H9 (cell line): ENCODE measurements around the gene CFAP410. TPM values are rescaled to one million over a fixed set of nuclear protein-coding genes. Genes with fewer than 3 reads are reported as not detected.

Source experiments
- DNase-seq: peaks from one replicate; pipeline ENCODE4 v3.0.0-alpha.2; 2017
- H2AFZ ChIP-seq: one replicate; pipeline ENCODE4 v1.6.1; 2013; ENCODE audit warnings: mild to moderate bottlenecking, low read length, control low read depth, moderate library complexity
- H2AK5ac ChIP-seq: 2 replicates; pipeline ENCODE4 v1.6.1; 2013; ENCODE audit warnings: low read length, control low read depth, mixed read lengths; ENCODE audit not compliant: insufficient read length
- H2BK120ac ChIP-seq: one replicate; pipeline ENCODE4 v1.6.1; 2013; ENCODE audit warnings: low read depth, mild to moderate bottlenecking, low read length, control low read depth, inconsistent platforms; ENCODE audit not compliant: poor library complexity, severe bottlenecking
- H2BK12ac ChIP-seq: 2 replicates; pipeline ENCODE4 v1.6.1; 2013; ENCODE audit warnings: low read length, control low read depth, mixed read lengths, low read depth; ENCODE audit not compliant: insufficient read length
- H2BK15ac ChIP-seq: 2 replicates; pipeline ENCODE4 v1.6.1; 2013; ENCODE audit warnings: low read depth, low read length, control low read depth
- H2BK20ac ChIP-seq: one replicate; pipeline ENCODE4 v1.6.1; 2013; ENCODE audit warnings: low read depth, mild to moderate bottlenecking, low read length, control low read depth, inconsistent platforms; ENCODE audit not compliant: poor library complexity, severe bottlenecking
- H2BK5ac ChIP-seq: 2 replicates; pipeline ENCODE4 v1.6.1; 2013; ENCODE audit warnings: low read length, control low read depth, mixed read lengths; ENCODE audit not compliant: insufficient read length
- H3K14ac ChIP-seq: 2 replicates; pipeline ENCODE4 v1.6.1; 2013; ENCODE audit warnings: low read length, control low read depth; ENCODE audit not compliant: insufficient read depth
- H3K18ac ChIP-seq: 2 replicates; pipeline ENCODE4 v1.6.1; 2013; ENCODE audit warnings: low read depth, mild to moderate bottlenecking, mixed read lengths, low read length, control low read depth; ENCODE audit not compliant: insufficient read length
- H3K23ac ChIP-seq: 2 replicates; pipeline ENCODE4 v1.6.1; 2013; ENCODE audit warnings: low read length, control low read depth, mixed read lengths, low read depth; ENCODE audit not compliant: insufficient read length
- H3K23me2 ChIP-seq: 2 replicates; pipeline ENCODE4 v1.6.1; 2013; ENCODE audit warnings: low read depth, mild to moderate bottlenecking, mixed read lengths, low read length, control low read depth; ENCODE audit not compliant: insufficient read length, poor library complexity, severe bottlenecking
- H3K27ac ChIP-seq: 2 replicates; pipeline ENCODE4 v1.5.1; 2013; ENCODE audit warnings: low read length, control low read depth, mixed read lengths, low read depth; ENCODE audit not compliant: insufficient read length
- H3K27me3 ChIP-seq: 2 replicates; pipeline ENCODE4 v1.6.1; 2013; ENCODE audit warnings: low read length, control low read depth, inconsistent platforms; ENCODE audit not compliant: insufficient read depth
- H3K4ac ChIP-seq: 2 replicates; pipeline ENCODE4 v1.6.1; 2013; ENCODE audit warnings: low read depth, mild to moderate bottlenecking, control low read depth, inconsistent platforms, low read length, moderate library complexity
- H3K4me1 ChIP-seq: 2 replicates; pipeline ENCODE4 v1.6.1; 2013; ENCODE audit warnings: low read length, control low read depth, inconsistent platforms; ENCODE audit not compliant: insufficient read depth
- H3K4me2 ChIP-seq: 2 replicates; pipeline ENCODE4 v1.6.1; 2013; ENCODE audit warnings: low read length, control low read depth, mixed read lengths; ENCODE audit not compliant: insufficient read length, insufficient read depth
- H3K56ac ChIP-seq: 2 replicates; pipeline ENCODE4 v1.6.1; 2013; ENCODE audit warnings: low read depth, mild to moderate bottlenecking, mixed read lengths, low read length, control low read depth; ENCODE audit not compliant: insufficient read length
- H3K79me1 ChIP-seq: 2 replicates; pipeline ENCODE4 v1.6.1; 2013; ENCODE audit warnings: low read depth, mild to moderate bottlenecking, moderate library complexity, low read length, control low read depth, inconsistent platforms; ENCODE audit not compliant: insufficient read depth, poor library complexity, severe bottlenecking
- H3K79me2 ChIP-seq: 2 replicates; pipeline ENCODE4 v1.6.1; 2013; ENCODE audit warnings: low read length, control low read depth, inconsistent platforms; ENCODE audit not compliant: insufficient read depth
- H3K9ac ChIP-seq: 2 replicates; pipeline ENCODE4 v1.6.1; 2013; ENCODE audit warnings: low read length, control low read depth, mixed read lengths; ENCODE audit not compliant: insufficient read length; ENCODE audit errors: extremely low read depth
- H3K9me3 ChIP-seq: one replicate; pipeline ENCODE4 v1.6.1; 2013; ENCODE audit warnings: low read depth, low read length, inconsistent platforms; ENCODE audit not compliant: control insufficient read depth
- H3T11ph ChIP-seq: one replicate; pipeline ENCODE4 v1.6.1; 2013; ENCODE audit warnings: mild to moderate bottlenecking, low read length, control low read depth, inconsistent platforms
- H4K20me1 ChIP-seq: one replicate; pipeline ENCODE4 v1.6.1; 2013; ENCODE audit not compliant: control insufficient read depth, insufficient read length, insufficient read depth
- H4K5ac ChIP-seq: 2 replicates; pipeline ENCODE4 v1.6.1; 2013; ENCODE audit warnings: low read depth, mild to moderate bottlenecking, mixed read lengths, low read length, control low read depth; ENCODE audit not compliant: insufficient read length
- H4K8ac ChIP-seq: replicated peaks from 2 replicates; pipeline ENCODE4 v1.6.1; 2013; ENCODE audit warnings: low read length, control low read depth, mixed read lengths, low read depth; ENCODE audit not compliant: insufficient read length
- H4K91ac ChIP-seq: 2 replicates; pipeline ENCODE4 v1.6.1; 2013; ENCODE audit warnings: low read depth, mild to moderate bottlenecking, moderate library complexity, mixed read lengths, low read length, control low read depth; ENCODE audit not compliant: insufficient read length
- H3K27ac Mint-ChIP-seq, 3 experiments: 2 replicates in 2 of 3; 3 replicates in 1 of 3; pipeline ENCODE4 v1.8.0; 2020 to 2021; ENCODE audit warnings: mixed read lengths in 3 of 3, mild to moderate bottlenecking in 1 of 3, moderate library complexity in 1 of 3
- H3K27me3 Mint-ChIP-seq: 2 replicates; pipeline ENCODE4 v1.8.0; 2021; ENCODE audit warnings: low read depth, mild to moderate bottlenecking, moderate library complexity, mixed read lengths
- H3K36me3 Mint-ChIP-seq, 3 experiments: 2 replicates in 2 of 3; 3 replicates in 1 of 3; pipeline ENCODE4 v1.8.0; 2020 to 2021; ENCODE audit warnings: low read depth in 3 of 3, mixed read lengths in 3 of 3; ENCODE audit not compliant: insufficient read depth in 1 of 3
- H3K4me1 Mint-ChIP-seq, 2 experiments: 2 replicates each; pipeline ENCODE4 v1.8.0; 2020; ENCODE audit warnings: mixed read lengths in 2 of 2
- H3K4me3 Mint-ChIP-seq, 2 experiments: 2 replicates in 1 of 2; 3 replicates in 1 of 2; pipeline ENCODE4 v1.8.0; 2020 to 2021; ENCODE audit warnings: mild to moderate bottlenecking in 2 of 2, mixed read lengths in 2 of 2, moderate library complexity in 1 of 2
- H3K9me3 Mint-ChIP-seq, 2 experiments: 2 replicates in 1 of 2; 3 replicates in 1 of 2; pipeline ENCODE4 v1.8.0; 2020; ENCODE audit warnings: mild to moderate bottlenecking in 2 of 2, mixed read lengths in 2 of 2, moderate library complexity in 1 of 2
- WGBS: extraction: QIAGEN DNeasy Blood & Tissue Kit; methylation state at CpG from one replicate; pipeline ENCODE4 v1.1.7; 2013; ENCODE audit warnings: missing lambda C conversion rate, low lambda C conversion rate, mixed read lengths; ENCODE audit not compliant: insufficient read length; ENCODE audit errors: extremely low coverage; 5-methylcytosine and 5-hydroxymethylcytosine counted together
- total RNA-seq: library from RNA; stranded (reverse); gene quantifications from 2 replicates; pipeline ENCODE4 v1.2.1, GENCODE V29; 2021
- TF ChIP-seq, protein P1 (sequence below): fragments of 200-600 bp; sonication (generic); conservative IDR thresholded peaks from 3 replicates; pipeline ENCODE4 v1.8.0; 2021; ENCODE audit warnings: antibody characterized with exemption, mild to moderate bottlenecking

CFAP410 gene
- total RNA-seq, 1 experiment from 2014 or later = 17.0 TPM

DNA sequence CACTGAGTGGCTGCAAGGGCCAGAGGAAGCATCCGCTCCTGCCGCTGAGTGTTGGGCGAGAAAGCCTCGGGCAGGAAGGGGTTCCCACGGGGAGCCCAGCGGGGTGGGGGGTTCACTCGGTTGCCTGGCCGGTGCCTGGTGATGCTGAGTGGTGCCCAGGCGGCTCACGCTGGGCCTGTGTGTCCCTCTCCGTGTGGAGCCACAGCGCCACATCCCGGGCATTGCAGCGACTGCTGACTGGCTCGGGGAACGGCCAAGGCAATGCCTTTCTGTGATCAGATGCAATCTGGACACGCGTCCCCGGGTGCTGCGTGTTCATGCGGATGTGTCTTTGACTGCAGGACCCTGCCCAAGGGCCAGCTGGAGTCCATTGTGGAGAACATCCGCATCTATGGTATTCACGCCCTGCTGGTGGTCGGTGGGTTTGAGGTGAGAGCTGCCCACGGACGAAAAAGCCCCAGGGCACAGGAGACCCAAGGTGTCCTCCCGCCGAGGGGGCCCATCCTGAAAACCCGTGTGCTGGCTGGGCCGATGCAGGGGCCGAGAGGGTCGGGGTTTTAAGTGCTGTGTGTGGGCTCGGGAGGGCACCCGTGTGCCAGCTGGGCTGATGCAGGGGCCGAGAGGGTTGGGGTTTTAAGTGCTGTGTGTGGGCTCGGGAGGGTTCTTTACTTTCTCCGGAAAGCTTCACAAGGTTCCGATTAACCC is 16.4 kb downstream of the CFAP410 start:
- Histone ChIP-seq H2BK20ac (no peak overlapping the region), H3T11ph (no peak overlapping the region), H3K9me3 (no peaks in the 10 kb centered on the region), H2AFZ (no peak overlapping the region), H3K23me2 (no peaks in the 10 kb centered on the region), H3K79me2 (no peaks in the 10 kb centered on the region), H3K27me3 (no peaks in the 10 kb centered on the region), H3K23ac (no peak overlapping the region), H2BK15ac (no peak overlapping the region), H3K14ac (no peak overlapping the region), H3K56ac (no peak overlapping the region), H3K4me2 (no peak overlapping the region), H2BK12ac (no peak overlapping the region), H4K5ac (no peak overlapping the region), H2BK5ac (no peak overlapping the region), H3K27ac (no peak overlapping the region), H4K91ac (no peak overlapping the region), H2AK5ac (no peak overlapping the region), H3K9ac (no peak overlapping the region), H4K20me1 (no peaks in the 10 kb centered on the region), H2BK120ac (no peak overlapping the region), H3K79me1 (no peaks in the 10 kb centered on the region), H3K18ac (no peak overlapping the region), H3K4ac (no peak overlapping the region), H4K8ac (no peak overlapping the region), H3K4me1 (no peaks in the 10 kb centered on the region)
- no peak for DNase-seq
- H3K4me1 Mint-ChIP-seq = no peaks in the 10 kb centered on the region
- H3K27me3 Mint-ChIP-seq = no peaks in the 10 kb centered on the region
- H3K4me3 Mint-ChIP-seq = no peak overlapping the region
- no peaks in the 10 kb centered on the region for H3K9me3 Mint-ChIP-seq
- H3K27ac Mint-ChIP-seq = peak overlapping the region in 1 of 3 experiments; percentile 82; a peak in 1 of 7 replicates
- WGBS = no CpG with 5 or more reads among the region's 38 CpGs
- TF ChIP-seq, protein P1, sequence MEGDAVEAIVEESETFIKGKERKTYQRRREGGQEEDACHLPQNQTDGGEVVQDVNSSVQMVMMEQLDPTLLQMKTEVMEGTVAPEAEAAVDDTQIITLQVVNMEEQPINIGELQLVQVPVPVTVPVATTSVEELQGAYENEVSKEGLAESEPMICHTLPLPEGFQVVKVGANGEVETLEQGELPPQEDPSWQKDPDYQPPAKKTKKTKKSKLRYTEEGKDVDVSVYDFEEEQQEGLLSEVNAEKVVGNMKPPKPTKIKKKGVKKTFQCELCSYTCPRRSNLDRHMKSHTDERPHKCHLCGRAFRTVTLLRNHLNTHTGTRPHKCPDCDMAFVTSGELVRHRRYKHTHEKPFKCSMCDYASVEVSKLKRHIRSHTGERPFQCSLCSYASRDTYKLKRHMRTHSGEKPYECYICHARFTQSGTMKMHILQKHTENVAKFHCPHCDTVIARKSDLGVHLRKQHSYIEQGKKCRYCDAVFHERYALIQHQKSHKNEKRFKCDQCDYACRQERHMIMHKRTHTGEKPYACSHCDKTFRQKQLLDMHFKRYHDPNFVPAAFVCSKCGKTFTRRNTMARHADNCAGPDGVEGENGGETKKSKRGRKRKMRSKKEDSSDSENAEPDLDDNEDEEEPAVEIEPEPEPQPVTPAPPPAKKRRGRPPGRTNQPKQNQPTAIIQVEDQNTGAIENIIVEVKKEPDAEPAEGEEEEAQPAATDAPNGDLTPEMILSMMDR = no peak
- peaks cover 0 to 14% (median 14%) of the 10 kb centered on the region in 3 experiments; a peak in 5 of 7 replicates for H3K36me3 Mint-ChIP-seq
